ENCODE measurements around the gene PHYH.

DNA sequence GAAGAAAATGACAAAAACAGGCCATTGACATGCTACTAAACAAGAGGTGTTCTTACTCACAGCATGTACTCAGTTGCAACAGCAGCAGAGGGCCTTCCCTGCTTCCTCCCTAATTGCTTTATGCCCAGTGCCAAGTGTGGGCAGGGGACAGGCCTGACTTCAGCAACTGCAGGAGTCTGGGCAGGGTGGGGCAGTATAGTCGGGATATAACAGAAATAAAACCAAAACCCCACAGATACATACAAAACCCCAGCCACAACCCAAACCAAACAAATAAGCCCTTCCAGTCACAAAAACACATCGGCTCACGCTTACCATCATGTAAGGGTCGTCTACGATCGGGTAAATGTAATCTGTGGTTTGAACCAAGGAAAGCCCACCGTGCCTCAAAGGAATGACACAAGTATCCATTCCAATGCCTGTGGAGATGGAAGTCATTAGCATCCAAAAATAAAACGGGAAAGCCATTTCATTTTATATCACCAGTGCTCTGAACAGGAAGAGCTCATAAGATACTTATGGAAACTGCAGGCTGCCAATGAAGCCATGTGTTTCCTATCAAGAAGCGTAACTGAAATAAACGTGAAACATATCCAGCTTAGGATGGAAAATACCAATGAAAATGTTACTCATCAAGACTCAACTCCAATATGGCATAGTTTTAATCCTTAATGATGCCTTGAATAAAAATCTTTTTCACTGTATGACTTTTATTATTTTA is 38.7 kb upstream of the PHYH start:
- TF ChIP-seq, protein P1, sequence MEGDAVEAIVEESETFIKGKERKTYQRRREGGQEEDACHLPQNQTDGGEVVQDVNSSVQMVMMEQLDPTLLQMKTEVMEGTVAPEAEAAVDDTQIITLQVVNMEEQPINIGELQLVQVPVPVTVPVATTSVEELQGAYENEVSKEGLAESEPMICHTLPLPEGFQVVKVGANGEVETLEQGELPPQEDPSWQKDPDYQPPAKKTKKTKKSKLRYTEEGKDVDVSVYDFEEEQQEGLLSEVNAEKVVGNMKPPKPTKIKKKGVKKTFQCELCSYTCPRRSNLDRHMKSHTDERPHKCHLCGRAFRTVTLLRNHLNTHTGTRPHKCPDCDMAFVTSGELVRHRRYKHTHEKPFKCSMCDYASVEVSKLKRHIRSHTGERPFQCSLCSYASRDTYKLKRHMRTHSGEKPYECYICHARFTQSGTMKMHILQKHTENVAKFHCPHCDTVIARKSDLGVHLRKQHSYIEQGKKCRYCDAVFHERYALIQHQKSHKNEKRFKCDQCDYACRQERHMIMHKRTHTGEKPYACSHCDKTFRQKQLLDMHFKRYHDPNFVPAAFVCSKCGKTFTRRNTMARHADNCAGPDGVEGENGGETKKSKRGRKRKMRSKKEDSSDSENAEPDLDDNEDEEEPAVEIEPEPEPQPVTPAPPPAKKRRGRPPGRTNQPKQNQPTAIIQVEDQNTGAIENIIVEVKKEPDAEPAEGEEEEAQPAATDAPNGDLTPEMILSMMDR (conservative IDR thresholded peaks at IDR 0.05): no peak
- TF ChIP-seq ZFX (IDR thresholded peaks at IDR 0.05): no peak

Measured in C4-2B (cell line).